D721Med (cell line): ENCODE data around the gene GPR17.

ENCODE experiments used
- DNase-seq: peaks from one replicate; pipeline ENCODE4 v3.0.0; 2011; ENCODE audit warnings: low spot score; ENCODE audit not compliant: insufficient read length
- FAIRE-seq: peaks from 2 replicates; lab custom pipeline; 2011; peaks lifted over from hg19 to GRCh38; lab: Jason Lieb, UNC
- CTCF ChIP-seq: IDR thresholded peaks from 2 replicates; pipeline ENCODE4 v1.5.1; 2012; ENCODE audit warnings: mild to moderate bottlenecking, control low read depth; ENCODE audit not compliant: insufficient read depth; ENCODE audit errors: missing control alignments

Gene GPR17

GRCh38 chr2:127623388-127624319, 22.3 kb upstream of the GPR17 start:
- FAIRE-seq (no peak), DNase-seq (no peak)
- TF ChIP-seq CTCF = no peak

GRCh38 chr2:127624320-127624755, 21.6 kb upstream of the GPR17 start:
- DNase-seq (no peak), FAIRE-seq (no peak)
- no peak for TF ChIP-seq CTCF

GRCh38 chr2:127624756-127625571, 21.0 kb upstream of the GPR17 start:
- no peak for FAIRE-seq
- no peak for TF ChIP-seq CTCF
- DNase-seq = no peak

GRCh38 chr2:127625572-127625951, 20.4 kb upstream of the GPR17 start:
- FAIRE-seq = no peak
- no peak for DNase-seq

GRCh38 chr2:127626175-127626574, 19.8 kb upstream of the GPR17 start:
- no peak for TF ChIP-seq CTCF
- FAIRE-seq = no peak
- DNase-seq = no peak

More at GRCh38 chr2:127625572-127625951, 20.4 kb upstream of the GPR17 start:
- TF ChIP-seq CTCF = no peak

- DNase-seq (no peak), FAIRE-seq (no peak)
- TF ChIP-seq CTCF = no peak
Measured at GRCh38 chr2:127626917-127627739, 18.8 kb upstream of the GPR17 start.
